Stomach (tissue), 9 donors: ENCODE data around the gene TOX3. TPM values are rescaled to one million over a fixed set of nuclear protein-coding genes. Genes with fewer than 3 reads are reported as not detected.

ENCODE experiments used
- DNase-seq, 2 donors: peaks; one replicate each; pipeline versions ENCODE4 v3.0.0 to v3.0.0-alpha.2; 2013 to 2019
- H3K27ac ChIP-seq, 5 donors: fragments of 200-600 bp in 4 of 5; sonication (generic) in 4 of 5; one replicate each; pipeline ENCODE4 v1.5.1; 2013 to 2019; ENCODE audit warnings: mild to moderate bottlenecking in 1 of 5, moderate library complexity in 1 of 5
- H3K27me3 ChIP-seq, 3 donors: fragments of 200-600 bp; sonication (generic); one replicate each; pipeline ENCODE4 v1.5.1; 2017 to 2019; ENCODE audit warnings: mixed run types in 1 of 3
- H3K36me3 ChIP-seq, 4 donors: fragments of 200-600 bp; sonication (generic); 1 replicate in 3 of 4; 2 replicates in 1 of 4; pipeline ENCODE4 v1.5.1; 2016 to 2019
- H3K4me1 ChIP-seq, 4 donors: fragments of 200-600 bp; sonication (generic); one replicate each; pipeline ENCODE4 v1.5.1; 2016 to 2019
- H3K4me3 ChIP-seq, 4 donors: fragments of 200-600 bp; sonication (generic) in 3 of 4; one replicate each; pipeline ENCODE4 v1.5.1; 2016 to 2019; ENCODE audit warnings: mild to moderate bottlenecking in 1 of 4
- H3K9me3 ChIP-seq, 4 donors: fragments of 200-600 bp; sonication (generic); one replicate each; pipeline ENCODE4 v1.5.1; 2016 to 2019
- EP300 ChIP-seq: sonication (generic); formaldehyde crosslinking; IDR thresholded peaks from one replicate; pipeline ENCODE4 v1.6.1; 2017; ENCODE audit warnings: antibody characterized with exemption
- POLR2A ChIP-seq, 4 donors: fragments of 450-650 bp; IDR thresholded peaks; one replicate each; pipeline ENCODE4 v1.6.1; 2016; ENCODE audit warnings: antibody characterized with exemption in 4 of 4, control low read depth in 2 of 4, mild to moderate bottlenecking in 1 of 4, moderate library complexity in 1 of 4
- POLR2AphosphoS5 ChIP-seq, 3 donors: sonication (generic); formaldehyde crosslinking; IDR thresholded peaks; one replicate each; pipeline ENCODE4 v1.6.1; 2016; ENCODE audit warnings: antibody characterized with exemption in 3 of 3
- WGBS, 5 donors: extraction: QIAGEN DNeasy Blood & Tissue Kit in 3 of 5; methylation state at CpG; one replicate each; pipeline versions ENCODE4 v1.1.5 to v1.1.7; 2013 to 2018; 5-methylcytosine and 5-hydroxymethylcytosine counted together
- intact Hi-C: fragments of 100-400 bp; cut with DNase I; formaldehyde crosslinking; loops from one replicate; pipeline ENCODE4 v1.15.1; 2023; ENCODE audit warnings: low total_unique reads
- polyA plus RNA-seq, 3 donors: library from polyadenylated mRNA; stranded (reverse); fragments of 200-250 nt; gene quantifications; one replicate each; pipeline ENCODE4 v1.2.3, GENCODE V29; 2013
- total RNA-seq, 5 donors: library from RNA; depleted of rRNA; stranded (reverse); fragments of >200 nt; gene quantifications; one replicate each; pipeline versions ENCODE4 v1.1.0 to v1.2.3, GENCODE V29; 2014 to 2016
- TF ChIP-seq, protein P1 (sequence below), 7 experiments: fragments of 450-650 bp in 4 of 7; fragments of 200-600 bp in 3 of 7; sonication (generic) in 3 of 7; IDR thresholded peaks; one replicate each; pipeline ENCODE4 v1.5.1; 2016 to 2019; ENCODE audit warnings: antibody characterized with exemption in 7 of 7, control low read depth in 2 of 7, mild to moderate bottlenecking in 1 of 7
- donor health status: healthy with polysubstance abuse.
- donor health status: Bipolar disorder and iron deficiency.
- donor health status: healthy.

The TOX3 gene
- total and polyA plus RNA-seq, 8 donors, result 6.4 to 169 (median 11.1) TPM

DNA sequence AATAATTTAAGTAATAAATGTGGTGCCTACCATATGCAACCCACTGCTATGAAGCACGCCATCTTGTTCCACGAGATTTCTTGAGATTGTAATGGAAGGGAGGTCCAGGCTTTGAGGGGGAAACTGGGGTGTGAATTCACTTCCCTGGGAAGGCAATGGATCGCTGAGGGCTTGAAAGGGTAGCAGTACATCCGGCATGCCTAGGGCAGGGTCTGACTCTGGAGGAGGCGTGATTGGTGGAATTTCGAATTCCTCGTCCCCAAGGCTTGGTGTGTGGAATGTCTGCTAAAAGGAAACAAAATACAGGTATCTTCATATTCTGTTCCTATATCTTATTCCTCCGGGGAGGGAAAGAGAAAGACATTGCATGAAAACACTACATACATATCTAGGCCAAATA lies 83.0 kb downstream of the TOX3 start:
- no peak for DNase-seq
- no peak overlapping the region for H3K27ac ChIP-seq
- WGBS, 5 donors, result 86 to 93% (median 88%) methylated on average over 8 of the region's 8 CpGs
- no peaks in the 10 kb centered on the region for H3K9me3 ChIP-seq
- peaks cover 0 to 19% (median 7%) of the 10 kb centered on the region in 4 donors for H3K36me3 ChIP-seq
- no peak for TF ChIP-seq EP300
- no peak for TF ChIP-seq POLR2AphosphoS5 (IDR thresholded peaks at IDR 0.05)
- TF ChIP-seq, protein P1, sequence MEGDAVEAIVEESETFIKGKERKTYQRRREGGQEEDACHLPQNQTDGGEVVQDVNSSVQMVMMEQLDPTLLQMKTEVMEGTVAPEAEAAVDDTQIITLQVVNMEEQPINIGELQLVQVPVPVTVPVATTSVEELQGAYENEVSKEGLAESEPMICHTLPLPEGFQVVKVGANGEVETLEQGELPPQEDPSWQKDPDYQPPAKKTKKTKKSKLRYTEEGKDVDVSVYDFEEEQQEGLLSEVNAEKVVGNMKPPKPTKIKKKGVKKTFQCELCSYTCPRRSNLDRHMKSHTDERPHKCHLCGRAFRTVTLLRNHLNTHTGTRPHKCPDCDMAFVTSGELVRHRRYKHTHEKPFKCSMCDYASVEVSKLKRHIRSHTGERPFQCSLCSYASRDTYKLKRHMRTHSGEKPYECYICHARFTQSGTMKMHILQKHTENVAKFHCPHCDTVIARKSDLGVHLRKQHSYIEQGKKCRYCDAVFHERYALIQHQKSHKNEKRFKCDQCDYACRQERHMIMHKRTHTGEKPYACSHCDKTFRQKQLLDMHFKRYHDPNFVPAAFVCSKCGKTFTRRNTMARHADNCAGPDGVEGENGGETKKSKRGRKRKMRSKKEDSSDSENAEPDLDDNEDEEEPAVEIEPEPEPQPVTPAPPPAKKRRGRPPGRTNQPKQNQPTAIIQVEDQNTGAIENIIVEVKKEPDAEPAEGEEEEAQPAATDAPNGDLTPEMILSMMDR (IDR thresholded peaks at IDR 0.05), result no peak
- no peak for TF ChIP-seq POLR2A (IDR thresholded peaks at IDR 0.05)
- H3K4me3 ChIP-seq, result no peak overlapping the region
- intact Hi-C loops, result no loop called here
- H3K27me3 ChIP-seq, result no peaks in the 10 kb centered on the region
- H3K4me1 ChIP-seq, result peaks cover 0 to 35% (median 4%) of the 10 kb centered on the region in 4 donors

DNA sequence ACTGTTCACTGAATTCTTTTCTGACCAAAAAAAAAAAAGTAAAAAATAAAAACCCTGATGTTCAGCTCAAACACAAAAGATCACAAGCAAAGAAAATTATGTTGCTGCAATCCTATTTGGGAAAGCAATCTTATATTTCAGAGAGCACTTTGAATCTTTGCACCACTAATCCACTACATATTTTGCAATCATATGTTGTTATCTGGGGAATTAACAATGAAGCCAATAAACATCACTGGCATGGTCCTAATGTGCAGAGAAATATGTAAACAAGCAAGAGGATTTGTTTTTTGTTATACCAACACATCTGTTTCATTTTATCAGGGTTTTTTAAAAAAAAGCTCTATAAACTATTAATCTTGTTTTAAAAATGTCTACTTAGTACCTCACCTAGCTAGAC lies 84.1 kb downstream of the TOX3 start:
- intact Hi-C loops, result no loop called here

DNA sequence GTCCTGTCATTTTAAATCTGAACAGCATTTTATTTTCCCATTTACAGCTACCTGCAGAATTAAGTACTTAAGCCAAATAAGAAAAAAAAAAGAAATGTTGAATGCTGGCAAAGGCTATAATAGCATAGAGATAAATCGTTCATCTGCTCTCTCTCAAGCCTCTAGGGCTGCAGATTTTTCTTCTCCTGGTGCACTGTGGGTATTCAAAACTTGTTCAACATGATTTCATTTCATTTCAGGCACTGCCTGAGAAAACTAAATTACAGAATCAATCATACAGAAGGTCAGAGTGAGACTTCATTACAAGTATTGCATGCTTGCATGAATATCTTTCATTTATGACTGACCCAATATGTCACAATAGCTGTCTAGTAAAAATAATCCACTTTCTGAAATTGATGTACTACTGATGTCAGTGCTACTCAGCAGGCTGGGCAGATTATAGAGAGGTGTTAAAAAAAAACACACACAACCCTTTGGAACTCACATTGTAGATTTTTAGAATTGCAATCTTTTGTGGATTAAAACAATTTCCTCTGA lies 86.2 kb downstream of the TOX3 start:
- TF ChIP-seq, protein P1 (IDR thresholded peaks at IDR 0.05), result no peak
- TF ChIP-seq POLR2AphosphoS5 (IDR thresholded peaks at IDR 0.05) (no peak), EP300 (no peak), POLR2A (IDR thresholded peaks at IDR 0.05) (no peak)

More for the DNA sequence above, 84.1 kb downstream of the TOX3 start:
- no peak for DNase-seq
- Histone ChIP-seq H3K4me1 (peaks cover 0 to 26% (median 4%) of the 10 kb centered on the region in 4 donors), H3K27ac (no peak overlapping the region), H3K36me3 (peaks cover 0 to 19% (median 7%) of the 10 kb centered on the region in 4 donors), H3K27me3 (no peaks in the 10 kb centered on the region), H3K9me3 (no peaks in the 10 kb centered on the region), H3K4me3 (no peak overlapping the region)
- TF ChIP-seq POLR2AphosphoS5 (IDR thresholded peaks at IDR 0.05) (no peak), EP300 (no peak), POLR2A (IDR thresholded peaks at IDR 0.05) (no peak)
- TF ChIP-seq, protein P1 (IDR thresholded peaks at IDR 0.05), result no peak

DNA sequence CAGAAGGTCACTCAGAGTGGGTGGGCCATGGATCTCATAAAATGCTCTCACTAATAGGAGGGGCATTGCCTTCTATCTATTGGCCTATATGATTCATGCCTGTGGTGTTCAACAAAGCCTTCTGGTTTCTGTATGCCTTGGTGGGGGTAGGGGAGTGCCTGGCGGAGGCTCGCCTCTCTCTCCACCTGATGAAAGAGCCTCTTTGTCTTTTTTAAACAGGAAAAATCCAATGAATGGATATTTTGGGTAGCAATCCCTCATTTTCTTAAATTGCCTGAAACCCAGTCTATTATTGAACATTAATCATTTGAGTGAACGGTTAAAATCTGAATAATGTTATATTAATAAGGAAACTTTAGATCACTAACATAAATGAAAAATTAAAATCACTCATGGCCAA lies 90.6 kb downstream of the TOX3 start:
- intact Hi-C loops, result no loop called here
- Histone ChIP-seq H3K27ac (peak overlapping the region in 2 of 5 donors; percentile 9 to 16), H3K4me1 (peaks cover 0 to 8% (median 3%) of the 10 kb centered on the region in 4 donors), H3K4me3 (no peak overlapping the region), H3K27me3 (no peaks in the 10 kb centered on the region), H3K36me3 (no peaks in the 10 kb centered on the region), H3K9me3 (no peaks in the 10 kb centered on the region)
- 77 to 90% (median 83%) methylated on average over 3 of the region's 3 CpGs for WGBS, 5 donors
- TF ChIP-seq EP300 (no peak), POLR2AphosphoS5 (IDR thresholded peaks at IDR 0.05) (no peak), POLR2A (IDR thresholded peaks at IDR 0.05) (no peak)
- TF ChIP-seq, protein P1 (IDR thresholded peaks at IDR 0.05), result no peak
- DNase-seq, result peak in 1 of 2 donors; percentile 69

More for the DNA sequence above, 86.2 kb downstream of the TOX3 start:
- Histone ChIP-seq H3K27me3 (no peaks in the 10 kb centered on the region), H3K4me1 (peaks cover 0 to 16% (median 4%) of the 10 kb centered on the region in 4 donors), H3K27ac (no peak overlapping the region), H3K9me3 (no peaks in the 10 kb centered on the region), H3K4me3 (no peak overlapping the region), H3K36me3 (peaks cover 0 to 19% (median 7%) of the 10 kb centered on the region in 4 donors)
- peak in 1 of 2 donors; percentile 33 for DNase-seq
- intact Hi-C loops, result no loop called here
- WGBS, 5 donors, result 7 to 22% (median 15%) methylated on average over 1 of the region's 1 CpG
